Measurements from ENCODE around the gene ZNF423.

The ZNF423 gene

GRCh38 chr16:49521734-49522325 lies 334.1 kb downstream of the ZNF423 start:
- no peaks in the 10 kb centered on the region for H3K9me3 ChIP-seq (ENCODE audit: insufficient read depth, low read length, severe bottlenecking)
- no peaks in the 10 kb centered on the region for H3K27me3 ChIP-seq (ENCODE audit: insufficient read depth, low read length, poor library complexity)
- H2AFZ ChIP-seq (ENCODE audit: low read depth, low read length): no peak overlapping the region
- TF ChIP-seq CTCF (IDR thresholded peaks at IDR 0.05; ENCODE audit: borderline replicate concordance, extremely low read depth, low read length, poor library complexity, severe bottlenecking) (no peak), EZH2 (IDR thresholded peaks at IDR 0.05; ENCODE audit: borderline replicate concordance, low read depth, low read length, severe bottlenecking) (no peak)
- H3K36me3 ChIP-seq (ENCODE audit: insufficient read depth, low read length): no peaks in the 10 kb centered on the region
- peak; percentile 50 for ATAC-seq (ENCODE audit: insufficient read depth, low read depth)
- DNase-seq: peak; percentile 75
- peak overlapping the region; percentile 92 for H3K27ac ChIP-seq (ENCODE audit: low read length)
- no peak overlapping the region for H3K4me2 ChIP-seq (ENCODE audit: insufficient read depth, low read length)
- H4K20me1 ChIP-seq (ENCODE audit: insufficient read depth, low read length): no peaks in the 10 kb centered on the region
- H3K79me2 ChIP-seq (ENCODE audit: insufficient read depth, low read length): no peaks in the 10 kb centered on the region
- peak overlapping the region; percentile 52 for H3K9ac ChIP-seq (ENCODE audit: low read depth, low read length)
- peaks cover 69% of the 10 kb centered on the region for H3K4me1 ChIP-seq (ENCODE audit: insufficient read depth, low read length)
- no peak overlapping the region for H3K4me3 ChIP-seq (ENCODE audit: low read depth in 1 of 2, low read length in 2 of 2)

- H3K36me3 ChIP-seq (ENCODE audit: insufficient read depth, low read length): no peaks in the 10 kb centered on the region
- no peak for TF ChIP-seq EZH2 (IDR thresholded peaks at IDR 0.05; ENCODE audit: borderline replicate concordance, low read depth, low read length, severe bottlenecking)
- TF ChIP-seq CTCF (IDR thresholded peaks at IDR 0.05; ENCODE audit: borderline replicate concordance, extremely low read depth, low read length, poor library complexity, severe bottlenecking): no peak
- no peak overlapping the region for H3K4me3 ChIP-seq (ENCODE audit: low read depth in 1 of 2, low read length in 2 of 2)
- peak overlapping the region; percentile 52; the same call in 1 of the 2 replicates for H3K9ac ChIP-seq (ENCODE audit: low read depth, low read length)
- no peaks in the 10 kb centered on the region for H3K9me3 ChIP-seq (ENCODE audit: insufficient read depth, low read length, severe bottlenecking)
- H3K27ac ChIP-seq (ENCODE audit: low read length): peak overlapping the region; percentile 92
- H3K27me3 ChIP-seq (ENCODE audit: insufficient read depth, low read length, poor library complexity): no peaks in the 10 kb centered on the region
- no peak for DNase-seq
- no peak for ATAC-seq (ENCODE audit: insufficient read depth, low read depth)
- H3K79me2 ChIP-seq (ENCODE audit: insufficient read depth, low read length): no peaks in the 10 kb centered on the region
- no peak overlapping the region for H3K4me2 ChIP-seq (ENCODE audit: insufficient read depth, low read length)
- peaks cover 61% of the 10 kb centered on the region for H3K4me1 ChIP-seq (ENCODE audit: insufficient read depth, low read length)
- no peak overlapping the region for H2AFZ ChIP-seq (ENCODE audit: low read depth, low read length)
- no peaks in the 10 kb centered on the region for H4K20me1 ChIP-seq (ENCODE audit: insufficient read depth, low read length)
These were observed 335.3 kb downstream of the ZNF423 start for GRCh38 chr16:49520492-49521038.

GRCh38 chr16:49519741-49520140 lies 336.2 kb downstream of the ZNF423 start:
- no peaks in the 10 kb centered on the region for H3K79me2 ChIP-seq (ENCODE audit: insufficient read depth, low read length)
- no peak overlapping the region for H3K4me3 ChIP-seq (ENCODE audit: low read depth in 1 of 2, low read length in 2 of 2)
- H3K9me3 ChIP-seq (ENCODE audit: insufficient read depth, low read length, severe bottlenecking): no peaks in the 10 kb centered on the region
- H3K4me2 ChIP-seq (ENCODE audit: insufficient read depth, low read length): no peak overlapping the region
- no peaks in the 10 kb centered on the region for H4K20me1 ChIP-seq (ENCODE audit: insufficient read depth, low read length)
- H3K4me1 ChIP-seq (ENCODE audit: insufficient read depth, low read length): peaks cover 53% of the 10 kb centered on the region
- no peak for DNase-seq
- H3K27me3 ChIP-seq (ENCODE audit: insufficient read depth, low read length, poor library complexity): no peaks in the 10 kb centered on the region
- no peak for ATAC-seq (ENCODE audit: insufficient read depth, low read depth)
- H2AFZ ChIP-seq (ENCODE audit: low read depth, low read length): no peak overlapping the region
- H3K36me3 ChIP-seq (ENCODE audit: insufficient read depth, low read length): no peaks in the 10 kb centered on the region
- H3K9ac ChIP-seq (ENCODE audit: low read depth, low read length): no peak overlapping the region
- TF ChIP-seq CTCF (IDR thresholded peaks at IDR 0.05; ENCODE audit: borderline replicate concordance, extremely low read depth, low read length, poor library complexity, severe bottlenecking) (no peak), EZH2 (IDR thresholded peaks at IDR 0.05; ENCODE audit: borderline replicate concordance, low read depth, low read length, severe bottlenecking) (no peak)
- peak overlapping the region; percentile 38; the same call in 1 of the 2 replicates for H3K27ac ChIP-seq (ENCODE audit: low read length)
